LNCaP clone FGC (cell line): Measurements from ENCODE around the gene SLC29A1.
A peak's percentile ranks its signal among the peaks of the same experiment; 100 is the strongest.

Experiments used
- DNase-seq: peaks from one replicate; pipeline ENCODE4 v3.0.0-alpha.2; 2011; ENCODE audit warnings: low read depth
- H3K4me3 ChIP-seq: 2 replicates; pipeline ENCODE4 v1.5.1; 2011; ENCODE audit warnings: mild to moderate bottlenecking, low read depth, low read length, control low read depth
- CTCF ChIP-seq: IDR thresholded peaks from 2 replicates; pipeline ENCODE4 v1.5.1; 2012; ENCODE audit warnings: mild to moderate bottlenecking; ENCODE audit not compliant: control insufficient read depth, insufficient read depth; ENCODE audit errors: extremely low read depth

SLC29A1 gene

GRCh38 chr6:44264154-44265006 lies 41.0 kb downstream of the SLC29A1 start:
- H3K4me3 ChIP-seq, result peak overlapping the region; percentile 71
- no peak for TF ChIP-seq CTCF

GRCh38 chr6:44265007-44265721 lies 41.8 kb downstream of the SLC29A1 start, which contains the start of gene NFKBIE:
Gene NFKBIE, minus strand, starts transcription at chr6:44265551. Its CDS starts 205 bp downstream, at chr6:44265346.
- DNase-seq, result no peak
- TF ChIP-seq CTCF, result peak; percentile 34
- peak within 1 kb of the TSS; percentile 71 for H3K4me3 ChIP-seq

More at GRCh38 chr6:44264154-44265006, 41.0 kb downstream of the SLC29A1 start:
- no peak for DNase-seq

DNA sequence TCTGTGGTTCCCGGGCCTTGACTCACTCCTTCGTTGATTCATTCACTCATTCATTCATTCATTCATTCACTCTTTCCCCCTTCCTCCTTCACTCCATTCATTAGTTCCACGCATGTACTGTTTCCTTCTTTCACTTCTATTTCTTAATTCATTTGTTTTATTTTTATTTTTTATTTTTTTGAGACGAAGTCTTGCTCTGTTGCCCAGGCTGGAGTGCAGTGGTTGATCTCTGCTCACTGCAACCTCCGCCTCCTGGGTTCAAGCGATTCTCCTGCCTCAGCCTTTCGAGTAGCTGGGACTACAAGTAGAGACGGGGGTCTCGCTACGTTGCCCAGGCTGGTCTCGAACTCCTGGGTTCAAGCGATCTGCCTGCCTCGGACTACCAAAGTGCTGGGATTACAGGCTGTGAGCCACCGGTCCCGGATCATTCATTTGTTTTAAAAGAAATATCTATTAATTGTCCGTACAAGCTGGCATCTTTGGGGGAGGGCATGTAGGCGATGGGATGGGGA lies 42.4 kb downstream of the SLC29A1 start:
- TF ChIP-seq CTCF, result no peak
- peak overlapping the region; percentile 71 for H3K4me3 ChIP-seq
- no peak for DNase-seq

GRCh38 chr6:44266347-44266746 lies 43.0 kb downstream of the SLC29A1 start:
- no peak for TF ChIP-seq CTCF
- H3K4me3 ChIP-seq, result no peak overlapping the region
- DNase-seq, result no peak

DNA sequence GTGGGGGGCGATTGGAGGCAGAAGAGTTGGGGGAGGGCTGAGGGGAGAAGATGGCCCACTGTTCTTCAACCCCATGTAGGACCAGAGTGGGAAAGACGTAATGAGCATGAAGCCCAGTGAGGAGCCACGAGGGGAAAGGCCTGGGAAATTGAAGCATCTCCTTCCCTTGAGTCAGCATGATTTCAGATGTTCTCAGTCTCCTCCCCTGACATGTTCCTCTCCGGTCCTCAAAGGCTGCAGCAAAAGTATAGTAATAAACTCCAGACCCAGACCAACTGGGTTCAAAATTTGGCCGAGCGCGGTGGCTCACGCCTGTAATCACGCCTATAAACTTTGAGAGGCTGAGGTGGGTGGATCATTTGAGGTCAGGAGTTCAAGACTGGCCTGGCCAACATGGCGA lies 43.9 kb downstream of the SLC29A1 start:
- TF ChIP-seq CTCF, result no peak
- no peak for DNase-seq
- H3K4me3 ChIP-seq, result no peak overlapping the region

DNA sequence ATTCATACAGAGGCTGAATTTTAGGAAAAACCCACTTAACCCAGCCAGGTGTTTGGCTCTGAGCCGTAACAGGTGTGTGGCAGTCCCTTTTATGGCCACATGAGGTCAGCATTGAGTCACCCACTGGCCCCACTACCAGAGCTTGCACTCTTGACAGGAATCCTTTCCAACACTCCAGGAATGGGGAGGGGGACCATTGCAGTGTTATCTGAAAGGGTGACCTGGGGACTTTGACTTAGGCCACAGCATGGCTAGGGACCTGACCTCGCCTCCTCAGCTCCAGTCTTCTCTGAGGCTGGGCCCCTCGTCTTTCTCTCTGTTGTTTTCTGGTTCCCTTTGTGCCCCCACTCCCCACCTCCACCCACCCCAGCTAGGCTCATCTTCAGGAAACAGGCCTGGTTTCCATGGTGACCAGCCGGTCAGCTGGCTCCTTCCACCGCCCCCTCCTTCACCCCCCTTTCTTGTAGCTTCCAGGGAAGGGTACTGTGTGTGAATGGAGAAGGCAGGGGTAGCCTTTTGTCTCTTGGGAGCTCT lies 44.8 kb downstream of the SLC29A1 start:
- no peak for DNase-seq
- TF ChIP-seq CTCF, result peak; percentile 88

More for the DNA sequence above, 44.8 kb downstream of the SLC29A1 start:
- no peak overlapping the region for H3K4me3 ChIP-seq
